HG02610 (cell line): ENCODE data around the gene COL23A1.
"Not testable (repeated sequence)": the region's sequence is repeated elsewhere in the genome, so short reads cannot be mapped to it uniquely, and the experiment has no call there.

Experiments
- ATAC-seq: cut with Tn5 transposase; IDR thresholded peaks from one replicate; pipeline ENCODE4 v1.9.1; 2021; ENCODE audit warnings: mild to moderate bottlenecking, moderate library complexity; ENCODE audit not compliant: unreplicated experiment

COL23A1 gene

GRCh38 chr5:178257650-178258049 lies 332.5 kb downstream of the COL23A1 start:
- ATAC-seq = no peak

GRCh38 chr5:178256746-178257145 lies 333.4 kb downstream of the COL23A1 start:
- ATAC-seq = no peak

GRCh38 chr5:178253632-178254031 lies 336.6 kb downstream of the COL23A1 start:
- ATAC-seq = not testable (repeated sequence)

GRCh38 chr5:178252258-178252657 lies 337.9 kb downstream of the COL23A1 start:
- no peak for ATAC-seq

GRCh38 chr5:178250263-178250662 lies 339.9 kb downstream of the COL23A1 start:
- ATAC-seq = no peak

- ATAC-seq = no peak
Observed at GRCh38 chr5:178249191-178249989, 340.8 kb downstream of the COL23A1 start.

- ATAC-seq = no peak
Observed at GRCh38 chr5:178248750-178249149, 341.4 kb downstream of the COL23A1 start.

- ATAC-seq = no peak
Observed at GRCh38 chr5:178247481-178248456, 342.4 kb downstream of the COL23A1 start.

- no peak for ATAC-seq
Observed at GRCh38 chr5:178246624-178247279, 343.4 kb downstream of the COL23A1 start.

- no peak for ATAC-seq
Observed at GRCh38 chr5:178245389-178245788, 344.8 kb downstream of the COL23A1 start.

GRCh38 chr5:178244576-178244975 lies 345.6 kb downstream of the COL23A1 start:
- ATAC-seq = no peak

- no peak for ATAC-seq
Observed at GRCh38 chr5:178242416-178242815, 347.8 kb downstream of the COL23A1 start.

- ATAC-seq = no peak
Observed at GRCh38 chr5:178241688-178242231, 348.4 kb downstream of the COL23A1 start.

GRCh38 chr5:178241231-178241663 lies 348.9 kb downstream of the COL23A1 start:
- no peak for ATAC-seq

GRCh38 chr5:178240766-178241165 lies 349.4 kb downstream of the COL23A1 start:
- ATAC-seq = no peak

GRCh38 chr5:178240341-178240741 lies 349.9 kb downstream of the COL23A1 start:
- no peak for ATAC-seq

- not testable (repeated sequence) for ATAC-seq
Observed at GRCh38 chr5:178239626-178240301, 350.4 kb downstream of the COL23A1 start.

GRCh38 chr5:178238711-178239592 lies 351.2 kb downstream of the COL23A1 start:
- no peak for ATAC-seq

GRCh38 chr5:178238313-178238635 lies 351.9 kb downstream of the COL23A1 start:
- no peak for ATAC-seq
